ENCODE measurements around the gene HSFX2.
"Not testable (repeated sequence)": the region's sequence is repeated elsewhere in the genome, so short reads cannot be mapped to it uniquely, and the experiment has no call there.

HSFX2 gene

DNA sequence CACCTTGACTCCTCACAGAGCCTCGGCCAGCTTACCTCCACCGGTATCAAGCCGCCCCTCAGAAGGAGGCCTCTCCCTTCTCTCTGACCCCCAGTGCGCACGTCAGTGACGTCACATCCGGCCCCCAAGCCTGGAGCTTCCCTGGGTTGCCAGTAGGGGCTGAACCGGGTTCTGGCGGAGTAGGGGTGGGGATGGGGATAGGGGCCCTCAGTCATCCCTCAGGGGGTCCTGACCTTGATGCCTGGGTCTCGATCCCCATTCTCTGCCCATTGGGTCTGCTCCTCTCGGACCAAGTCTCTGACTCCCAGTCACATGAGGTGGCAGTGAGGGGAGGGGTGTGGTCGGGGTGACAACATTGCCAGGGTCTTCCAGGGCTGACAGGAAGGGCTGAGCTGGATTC, 7.8 kb downstream of the HSFX2 start, which contains the start of gene MAGEA9B:
TSS of gene MAGEA9B (minus strand) at position 101 of the 400 bp plus-strand sequence. CDS start 4,280 bp downstream, outside the sequence.
- DNase-seq (ENCODE audit: low spot score), result not testable (repeated sequence)

- not testable (repeated sequence) for DNase-seq (ENCODE audit: low spot score)
Observed at GRCh38 chrX:149585631-149586030, 9.5 kb downstream of the HSFX2 start.

DNA sequence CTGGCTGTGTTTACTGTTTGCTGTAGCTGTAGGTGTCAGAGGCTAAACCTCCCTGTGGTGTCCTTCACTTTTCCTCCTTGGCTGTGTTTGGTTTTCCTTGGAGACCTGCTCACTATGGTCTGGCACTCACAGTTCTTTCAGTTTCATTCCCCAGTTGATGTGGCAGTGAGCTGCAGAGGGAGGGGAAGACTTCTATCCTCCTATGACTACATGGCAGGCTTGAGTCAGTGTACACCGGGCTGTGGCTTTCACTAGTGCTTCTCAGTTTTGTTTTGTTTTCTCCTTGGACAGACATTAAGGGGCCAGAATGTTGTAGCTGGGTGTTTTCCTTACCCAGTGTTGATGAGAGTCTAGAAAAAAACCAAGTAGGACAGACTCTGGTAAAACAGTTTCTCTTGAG, 21.7 kb downstream of the HSFX2 start:
- DNase-seq (ENCODE audit: low spot score), result not testable (repeated sequence)

GRCh38 chrX:149572743-149573142, 22.4 kb downstream of the HSFX2 start:
- DNase-seq (ENCODE audit: low spot score), result no peak

DNA sequence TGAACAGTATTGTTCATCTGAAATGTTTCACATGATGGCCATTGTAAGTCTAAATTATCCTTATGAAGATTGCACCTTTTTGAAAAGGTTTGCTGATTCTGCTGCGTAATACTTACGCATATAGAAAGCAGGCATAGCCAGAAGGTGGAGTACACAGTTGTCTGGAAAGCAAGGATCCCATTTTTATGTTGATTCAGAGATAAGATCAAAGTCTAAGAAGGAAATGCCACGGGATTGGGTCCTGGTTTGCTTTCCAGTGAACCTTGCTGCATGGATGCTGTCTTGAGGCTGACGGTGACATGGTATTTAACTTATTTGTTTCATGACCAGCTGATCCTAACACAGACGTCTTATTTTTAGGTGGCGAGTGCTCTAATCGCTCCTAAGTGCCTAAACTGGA, 23.3 kb downstream of the HSFX2 start:
- DNase-seq (ENCODE audit: low spot score), result no peak

DNA sequence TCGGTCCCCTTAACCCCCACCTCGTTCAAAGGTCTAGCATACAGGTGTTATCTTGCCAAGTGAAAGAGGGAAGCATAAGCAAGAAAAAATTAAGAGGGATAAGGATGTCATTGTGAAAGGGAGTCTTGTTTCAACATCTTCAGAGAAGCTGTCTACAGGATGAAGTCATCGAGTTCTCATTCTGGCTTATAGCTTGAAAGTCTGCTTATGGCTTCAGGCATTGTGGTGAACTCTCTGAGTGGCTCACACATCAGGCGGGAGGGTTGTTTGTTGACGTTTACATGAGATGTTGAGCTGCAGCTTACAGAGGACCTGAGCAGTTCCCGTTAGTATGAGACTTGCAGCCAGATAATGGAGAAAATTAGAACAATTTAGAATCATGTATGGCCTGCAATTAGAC, 24.4 kb downstream of the HSFX2 start:
- no peak for DNase-seq (ENCODE audit: low spot score)

GRCh38 chrX:149569770-149570169, 25.3 kb downstream of the HSFX2 start:
- DNase-seq (ENCODE audit: low spot score), result no peak

DNA sequence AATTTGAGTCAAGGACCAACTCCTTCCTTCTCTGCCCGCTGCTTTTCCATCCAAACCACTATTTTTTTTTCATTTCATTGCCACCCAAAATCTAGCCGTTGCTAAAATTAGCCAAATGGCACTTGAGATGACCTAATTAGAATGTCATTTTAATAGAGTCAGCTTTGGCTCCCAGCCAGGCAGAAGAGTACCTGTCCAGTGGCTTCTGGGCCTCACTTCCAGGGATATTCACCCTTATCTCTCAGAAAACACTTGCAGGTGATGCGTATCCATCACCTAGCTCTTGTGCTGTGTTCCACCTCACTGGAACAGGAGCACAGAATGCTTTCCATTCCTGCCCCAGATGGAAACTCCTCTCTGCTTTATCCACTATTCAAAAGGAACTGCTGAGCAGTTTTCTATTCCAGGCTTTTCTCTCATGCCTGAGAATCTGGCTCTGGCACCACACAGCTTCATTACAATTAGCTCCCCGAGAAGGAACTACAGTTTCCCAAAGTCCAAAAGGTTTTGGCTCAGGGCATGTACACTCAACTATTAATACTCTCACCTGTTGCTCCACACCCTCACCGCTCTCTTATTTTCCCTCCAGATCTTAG, 26.3 kb downstream of the HSFX2 start:
- DNase-seq (ENCODE audit: low spot score), result no peak

GRCh38 chrX:149567621-149568417, 27.3 kb downstream of the HSFX2 start:
- no peak for DNase-seq (ENCODE audit: low spot score)

DNA sequence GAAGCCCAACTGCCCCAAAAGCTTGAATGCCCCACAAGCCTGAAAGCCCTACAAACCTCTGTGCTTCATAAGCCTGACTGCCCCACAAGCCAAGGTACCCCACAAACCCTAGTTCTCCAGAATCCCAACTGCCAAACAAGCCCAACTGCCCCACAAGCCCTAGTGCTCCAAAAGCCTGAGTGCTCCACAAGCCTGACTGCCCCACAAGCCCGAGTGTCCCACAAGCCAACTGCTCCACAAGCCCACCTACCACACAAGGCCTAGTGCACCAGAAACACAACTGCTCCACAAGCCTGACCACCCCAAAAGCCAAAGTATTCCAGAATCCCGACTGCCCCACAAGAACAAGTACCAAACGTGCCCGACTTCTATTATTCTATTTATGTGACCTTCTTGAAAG, 31.8 kb downstream of the HSFX2 start:
- no peak for DNase-seq (ENCODE audit: low spot score)

DNA sequence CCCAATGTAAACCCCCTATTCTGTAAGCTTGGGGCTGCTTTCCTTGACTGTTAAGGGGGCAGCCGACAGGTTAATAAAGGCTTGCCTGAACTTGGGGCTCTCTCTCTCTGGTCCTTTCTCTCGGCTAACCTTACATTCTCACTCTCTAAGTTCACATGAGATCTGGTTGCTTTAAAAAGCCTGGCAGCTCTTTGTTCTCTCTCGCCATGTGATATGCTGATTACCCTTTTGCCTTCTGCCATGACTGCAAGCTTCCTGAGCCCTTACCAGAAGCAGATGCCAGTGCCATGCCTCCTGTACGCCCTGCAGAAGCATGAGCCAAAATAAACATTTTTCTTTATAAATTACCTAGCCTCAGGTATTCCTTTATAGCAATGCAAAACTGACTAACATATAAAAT, 39.9 kb downstream of the HSFX2 start:
- not testable (repeated sequence) for DNase-seq (ENCODE audit: low spot score)

DNA sequence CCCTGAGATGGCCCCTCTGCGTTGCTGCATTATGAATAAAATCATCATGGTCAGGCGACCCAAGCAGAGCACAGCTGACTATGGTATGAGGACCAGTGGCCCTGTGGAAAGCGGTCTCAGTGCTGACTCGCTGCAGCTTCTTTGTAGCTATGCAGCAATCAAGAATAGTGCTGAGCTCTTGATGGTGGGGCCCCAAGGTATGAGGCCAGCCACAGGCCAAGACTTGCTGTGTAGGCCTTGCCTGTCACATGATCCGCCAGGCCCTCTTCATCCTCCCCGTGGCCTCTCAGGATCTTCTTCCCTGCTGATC, 43.2 kb downstream of the HSFX2 start:
- DNase-seq (ENCODE audit: low spot score), result not testable (repeated sequence)

GRCh38 chrX:149551245-149551938, 43.7 kb downstream of the HSFX2 start:
- DNase-seq (ENCODE audit: low spot score), result not testable (repeated sequence)

DNA sequence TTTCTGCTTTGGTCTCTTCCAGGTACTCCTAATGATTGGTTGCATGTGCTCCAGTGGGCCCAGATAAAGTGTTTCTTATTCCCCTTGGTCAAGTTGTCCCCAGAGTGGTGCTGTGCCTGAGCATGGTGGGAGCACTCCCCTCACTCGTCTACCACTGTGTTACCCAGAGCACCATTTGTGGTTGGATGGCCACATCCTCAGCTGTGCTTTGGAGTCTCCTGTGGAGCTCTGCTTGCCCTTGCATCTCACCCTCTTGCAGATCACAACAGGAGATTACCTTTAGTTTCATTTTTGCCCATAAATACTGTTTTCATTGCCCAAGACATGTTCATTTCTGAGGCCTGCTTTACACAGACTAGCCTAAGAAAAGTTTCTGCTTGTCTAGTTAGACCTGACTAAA, 44.7 kb downstream of the HSFX2 start:
- not testable (repeated sequence) for DNase-seq (ENCODE audit: low spot score)

DNA sequence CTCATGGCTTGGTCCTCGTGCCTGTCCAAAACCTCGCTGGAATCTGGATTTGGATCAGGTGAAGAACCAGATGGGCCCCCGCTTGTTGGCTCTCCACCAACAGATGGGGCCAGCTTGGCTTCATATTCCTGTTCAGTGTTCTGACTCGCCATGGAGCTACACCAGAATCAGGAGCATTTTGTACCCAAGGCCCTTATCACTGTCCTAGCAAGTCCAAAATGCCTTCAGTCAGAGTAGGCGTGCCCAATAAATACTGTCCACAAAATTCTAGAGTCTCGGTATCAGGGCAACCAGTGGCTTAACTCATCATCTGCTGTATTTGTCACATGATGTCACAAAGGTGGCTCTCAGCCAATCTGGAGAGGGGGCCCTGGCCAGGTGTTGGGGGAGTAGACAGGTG, 45.4 kb downstream of the HSFX2 start, which contains the start of gene HSFX3:
TSS of gene HSFX3 (minus strand) at position 224 of the 400 bp plus-strand sequence. CDS start at position 152, 72 bp downstream.
- DNase-seq (ENCODE audit: low spot score), result not testable (repeated sequence)

- DNase-seq (ENCODE audit: low spot score), result not testable (repeated sequence)
Observed at GRCh38 chrX:149547782-149548181, 47.3 kb downstream of the HSFX2 start.

DNA sequence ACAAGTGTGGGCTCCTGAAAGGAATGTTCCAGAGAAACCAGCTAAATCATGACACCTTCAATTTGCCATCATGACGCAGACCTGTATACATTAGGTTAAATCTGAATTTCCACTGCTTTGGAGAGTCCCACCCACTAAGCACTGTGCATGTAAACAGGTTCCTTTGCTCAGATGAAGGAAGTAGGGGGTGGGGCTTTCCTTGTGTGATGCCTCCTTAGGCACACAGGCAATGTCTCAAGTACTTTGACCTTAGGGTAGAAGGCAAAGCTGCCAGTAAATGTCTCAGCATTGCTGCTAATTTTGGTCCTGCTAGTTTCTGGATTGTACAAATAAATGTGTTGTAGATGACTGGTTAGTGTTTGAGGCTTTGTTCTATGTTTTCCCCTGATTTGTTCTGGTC, 48.2 kb downstream of the HSFX2 start:
- DNase-seq (ENCODE audit: low spot score), result not testable (repeated sequence)

GRCh38 chrX:149545545-149546543, 49.3 kb downstream of the HSFX2 start:
- not testable (repeated sequence) for DNase-seq (ENCODE audit: low spot score)
